HCT116 (cell line): ENCODE measurements around the gene LPAR2. TPM values are rescaled to one million over a fixed set of nuclear protein-coding genes. Genes with fewer than 3 reads are reported as not detected.

Experiments
- ATAC-seq: fragments of 200-7000 bp; cut with Tn5 transposase; 2 replicates; pipeline ENCODE4 v1.9.1; 2020; ENCODE audit warnings: mild to moderate bottlenecking, moderate library complexity
- BruUV-seq: library from RNA; stranded (reverse); fragments of 400-500 nt; replicated peaks from 2 replicates; lab custom pipeline; 2021; lab: Mats Ljungman, UMichigan
- CTCF ChIA-PET: fragments of 300-600 bp; sonication (Branson Sonifier 250); formaldehyde crosslinking; loops from one replicate; lab custom pipeline; 2021; ENCODE audit warnings: antibody characterized with exemption; lab: Charles Lee
- POLR2A ChIA-PET: fragments of 300-600, 350-600 bp; sonication (Branson Sonifier 250); formaldehyde crosslinking; loops from one replicate; lab custom pipeline; 2021; ENCODE audit warnings: antibody characterized with exemption; lab: Charles Lee
- RAD21 ChIA-PET, 2 experiments: fragments of 300-600 bp; sonication (Branson Sonifier 250); formaldehyde crosslinking; loops; one replicate each; lab custom pipeline; 2023; ENCODE audit warnings: low total read pairs in 2 of 2; ENCODE audit not compliant: uncharacterized antibody in 2 of 2, unreplicated experiment in 2 of 2, low non-redundant PET in 1 of 2; lab: Charles Lee
- DNase-seq: peaks from one replicate; pipeline ENCODE4 v3.0.0-alpha.2; 2010; ENCODE audit warnings: low read depth, low spot score
- H2AFZ ChIP-seq: fragments of 200-600 bp; shearing (Covaris generic), sonication (generic); 2 replicates; pipeline ENCODE4 v1.6.1; 2017; ENCODE audit warnings: low read depth, mixed run types, mixed read lengths, antibody characterized with exemption, low read length; ENCODE audit not compliant: poor library complexity, severe bottlenecking
- H3K27ac ChIP-seq: 2 replicates; pipeline ENCODE4 v1.5.1; 2012; ENCODE audit warnings: low read depth, low read length
- H3K27me3 ChIP-seq: fragments of 200-600 bp; sonication (generic); 2 replicates; pipeline ENCODE4 v1.6.1; 2016; ENCODE audit warnings: mixed run types, low read length, mixed read lengths; ENCODE audit not compliant: insufficient read depth
- H3K36me3 ChIP-seq, 2 experiments: fragments of 200-500 bp in 1 of 2; fragments of 200-600 bp in 1 of 2; sonication (Bioruptor generic) in 1 of 2; sonication (generic) in 1 of 2; 2 replicates each; pipeline versions ENCODE4 v1.5.1 to v1.6.1; 2014 to 2016; ENCODE audit warnings: low read length in 2 of 2, inconsistent platforms in 1 of 2, mixed read lengths in 1 of 2, mixed run types in 1 of 2; ENCODE audit not compliant: insufficient read depth in 2 of 2, control insufficient read depth in 1 of 2
- H3K4me1 ChIP-seq, 2 experiments: fragments of 200-600 bp in 1 of 2; sonication (generic) in 1 of 2; 2 replicates each; pipeline versions ENCODE4 v1.5.1 to v1.6.1; 2012 to 2017; ENCODE audit warnings: low read length in 2 of 2, inconsistent platforms in 1 of 2, mild to moderate bottlenecking in 1 of 2, mixed read lengths in 1 of 2, mixed run types in 1 of 2, moderate library complexity in 1 of 2; ENCODE audit not compliant: insufficient read depth in 2 of 2, control insufficient read depth in 1 of 2
- H3K4me2 ChIP-seq: fragments of 200-600 bp; sonication (generic); 2 replicates; pipeline ENCODE4 v1.6.1; 2017; ENCODE audit warnings: mixed run types, low read length, mixed read lengths
- H3K4me3 ChIP-seq, 2 experiments: fragments of 200-600 bp in 1 of 2; sonication (generic) in 1 of 2; replicated peaks in 1 of 2; 2 replicates each; pipeline ENCODE4 v1.5.1; 2011 to 2016; ENCODE audit warnings: low read length in 2 of 2, control low read depth in 1 of 2, low read depth in 1 of 2, mild to moderate bottlenecking in 1 of 2, mixed read lengths in 1 of 2, mixed run types in 1 of 2
- H3K79me2 ChIP-seq: fragments of 200-600 bp; sonication (generic); 2 replicates; pipeline ENCODE4 v1.6.1; 2017; ENCODE audit warnings: mild to moderate bottlenecking, mixed run types, low read length, moderate library complexity, mixed read lengths; ENCODE audit not compliant: insufficient read depth
- H3K9ac ChIP-seq: fragments of 200-600 bp; sonication (generic); 2 replicates; pipeline ENCODE4 v1.6.1; 2016; ENCODE audit warnings: low read length, mixed read lengths
- H3K9me2 ChIP-seq: fragments of 200-600 bp; sonication (generic), shearing (Covaris generic); 2 replicates; pipeline ENCODE4 v1.6.1; 2017; ENCODE audit warnings: mixed run types, mild to moderate bottlenecking, moderate library complexity; ENCODE audit not compliant: insufficient read depth
- H3K9me3 ChIP-seq, 2 experiments: fragments of 200-500 bp in 1 of 2; fragments of 200-600 bp in 1 of 2; sonication (Bioruptor generic) in 1 of 2; sonication (generic) in 1 of 2; 2 replicates each; pipeline ENCODE4 v1.6.1; 2014 to 2017; ENCODE audit warnings: low read length in 2 of 2, mixed read lengths in 2 of 2, inconsistent platforms in 1 of 2, low read depth in 1 of 2, mild to moderate bottlenecking in 1 of 2, mixed run types in 1 of 2, moderate library complexity in 1 of 2; ENCODE audit not compliant: control insufficient read depth in 1 of 2, insufficient read depth in 1 of 2
- H4K20me1 ChIP-seq: fragments of 200-600 bp; sonication (generic), shearing (Covaris generic); 2 replicates; pipeline ENCODE4 v1.6.1; 2017; ENCODE audit warnings: mixed run types, mild to moderate bottlenecking, moderate library complexity; ENCODE audit not compliant: insufficient read depth
- CEBPB ChIP-seq: IDR thresholded peaks from 2 replicates; pipeline ENCODE4 v1.6.1; 2012; ENCODE audit warnings: low read depth
- EGR1 ChIP-seq: IDR thresholded peaks from 2 replicates; pipeline ENCODE4 v1.6.1; 2012; ENCODE audit warnings: low read depth
- ELF1 ChIP-seq: IDR thresholded peaks from 2 replicates; pipeline ENCODE4 v1.6.1; 2012; ENCODE audit warnings: low read depth, borderline replicate concordance
- EZH2 ChIP-seq: fragments of 200-600 bp; sonication (generic); IDR thresholded peaks from 2 replicates; pipeline ENCODE4 v1.6.1; 2017; ENCODE audit warnings: antibody characterized with exemption, mixed run types
- FOSL1 ChIP-seq: IDR thresholded peaks from 2 replicates; pipeline ENCODE4 v1.6.1; 2012; ENCODE audit warnings: low read depth
- JUND ChIP-seq: IDR thresholded peaks from 2 replicates; pipeline ENCODE4 v1.6.1; 2012
- POLR2A ChIP-seq: IDR thresholded peaks from 2 replicates; pipeline ENCODE4 v1.7.0; 2011; ENCODE audit warnings: borderline replicate concordance; ENCODE audit not compliant: insufficient read depth, insufficient read length; ENCODE audit errors: extremely low read depth
- POLR2AphosphoS5 ChIP-seq: IDR thresholded peaks from 2 replicates; pipeline ENCODE4 v1.6.1; 2011; ENCODE audit warnings: mild to moderate bottlenecking, low read depth, low read length, moderate library complexity
- SIN3A ChIP-seq: IDR thresholded peaks from 2 replicates; pipeline ENCODE4 v1.6.1; 2012; ENCODE audit warnings: low read depth
- SP1 ChIP-seq: IDR thresholded peaks from 2 replicates; pipeline ENCODE4 v1.6.1; 2012; ENCODE audit warnings: low read depth
- TCF7L2 ChIP-seq: IDR thresholded peaks from 2 replicates; pipeline ENCODE4 v1.7.0; 2011; ENCODE audit warnings: borderline replicate concordance, inconsistent platforms; ENCODE audit not compliant: insufficient read depth, insufficient read length; ENCODE audit errors: extremely low read depth
- YY1 ChIP-seq: IDR thresholded peaks from 2 replicates; pipeline ENCODE4 v1.6.1; 2011; ENCODE audit warnings: low read length, low read depth, moderate library complexity, mild to moderate bottlenecking; ENCODE audit not compliant: insufficient replicate concordance; ENCODE audit errors: extremely low read depth
- intact Hi-C: fragments of 100-400 bp; cut with micrococcal nuclease; formaldehyde crosslinking; loops from 2 replicates; pipeline ENCODE4 v1.10.0; 2022
- total RNA-seq: library from RNA; stranded (reverse); gene quantifications from one replicate; pipeline ENCODE4 v1.2.1, GENCODE V29; 2021; ENCODE audit not compliant: unreplicated experiment
- TF ChIP-seq, protein P1 (sequence below): IDR thresholded peaks from 2 replicates; pipeline ENCODE4 v1.6.1; 2011; ENCODE audit warnings: mild to moderate bottlenecking, low read length, moderate library complexity; ENCODE audit not compliant: insufficient replicate concordance; ENCODE audit errors: extremely low read depth
- TF ChIP-seq, protein P2 (sequence below): IDR thresholded peaks from 2 replicates; pipeline ENCODE4 v1.6.1; 2012
- TF ChIP-seq, protein P3 (sequence below): IDR thresholded peaks from 2 replicates; pipeline ENCODE4 v1.6.1; 2012

The LPAR2 gene
- total RNA-seq, 1 experiment from 2014 or later: 28.2 TPM

DNA sequence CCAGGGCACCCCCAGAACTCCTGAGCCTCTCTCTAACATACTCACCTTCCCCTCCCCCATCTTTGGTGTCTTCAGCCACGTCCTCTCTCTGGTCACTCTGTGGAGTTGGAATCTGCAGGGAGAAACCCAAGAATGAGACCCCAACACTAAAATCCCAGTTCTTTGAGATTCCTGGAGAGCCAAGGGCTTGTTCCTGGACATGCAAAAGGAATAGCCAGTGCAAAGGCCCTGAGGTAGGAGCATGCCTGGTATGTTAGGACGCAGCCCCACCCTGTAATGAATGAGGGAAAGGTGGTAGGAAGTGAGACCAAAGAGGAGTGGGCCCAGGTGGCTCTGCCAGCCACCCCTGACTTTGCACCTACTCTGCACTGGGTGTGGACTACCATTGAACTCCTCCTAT, 2.4 kb upstream of the LPAR2 start:
- Histone ChIP-seq H3K36me3 (peaks cover 5 to 17% of the 10 kb centered on the region in 2 experiments; a peak in 3 of 4 replicates), H3K4me1 (peaks cover 4 to 22% of the 10 kb centered on the region in 2 experiments), H3K9me3 (no peaks in the 10 kb centered on the region), H3K79me2 (peaks cover 10% of the 10 kb centered on the region; the same call in 1 of the 2 replicates), H2AFZ (no peak overlapping the region), H4K20me1 (no peaks in the 10 kb centered on the region), H3K27ac (no peak overlapping the region), H3K4me2 (no peak overlapping the region), H3K27me3 (no peaks in the 10 kb centered on the region), H3K4me3 (no peak overlapping the region), H3K9me2 (no peaks in the 10 kb centered on the region), H3K9ac (no peak overlapping the region)
- ChIA-PET RAD21 (no interaction called here), CTCF (no interaction called here), POLR2A (no interaction called here)
- no peak for ATAC-seq
- intact Hi-C loops: no loop called here
- TF ChIP-seq, protein P1, sequence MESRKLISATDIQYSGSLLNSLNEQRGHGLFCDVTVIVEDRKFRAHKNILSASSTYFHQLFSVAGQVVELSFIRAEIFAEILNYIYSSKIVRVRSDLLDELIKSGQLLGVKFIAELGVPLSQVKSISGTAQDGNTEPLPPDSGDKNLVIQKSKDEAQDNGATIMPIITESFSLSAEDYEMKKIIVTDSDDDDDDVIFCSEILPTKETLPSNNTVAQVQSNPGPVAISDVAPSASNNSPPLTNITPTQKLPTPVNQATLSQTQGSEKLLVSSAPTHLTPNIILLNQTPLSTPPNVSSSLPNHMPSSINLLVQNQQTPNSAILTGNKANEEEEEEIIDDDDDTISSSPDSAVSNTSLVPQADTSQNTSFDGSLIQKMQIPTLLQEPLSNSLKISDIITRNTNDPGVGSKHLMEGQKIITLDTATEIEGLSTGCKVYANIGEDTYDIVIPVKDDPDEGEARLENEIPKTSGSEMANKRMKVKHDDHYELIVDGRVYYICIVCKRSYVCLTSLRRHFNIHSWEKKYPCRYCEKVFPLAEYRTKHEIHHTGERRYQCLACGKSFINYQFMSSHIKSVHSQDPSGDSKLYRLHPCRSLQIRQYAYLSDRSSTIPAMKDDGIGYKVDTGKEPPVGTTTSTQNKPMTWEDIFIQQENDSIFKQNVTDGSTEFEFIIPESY: no peak
- TF ChIP-seq POLR2A: no peak
- TF ChIP-seq TCF7L2: no peak
- no peak for TF ChIP-seq FOSL1
- TF ChIP-seq EZH2: no peak
- no peak for TF ChIP-seq JUND
- no peak for TF ChIP-seq EGR1
- TF ChIP-seq POLR2AphosphoS5: no peak
- TF ChIP-seq, protein P2, sequence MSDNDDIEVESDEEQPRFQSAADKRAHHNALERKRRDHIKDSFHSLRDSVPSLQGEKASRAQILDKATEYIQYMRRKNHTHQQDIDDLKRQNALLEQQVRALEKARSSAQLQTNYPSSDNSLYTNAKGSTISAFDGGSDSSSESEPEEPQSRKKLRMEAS: no peak
- TF ChIP-seq, protein P3, sequence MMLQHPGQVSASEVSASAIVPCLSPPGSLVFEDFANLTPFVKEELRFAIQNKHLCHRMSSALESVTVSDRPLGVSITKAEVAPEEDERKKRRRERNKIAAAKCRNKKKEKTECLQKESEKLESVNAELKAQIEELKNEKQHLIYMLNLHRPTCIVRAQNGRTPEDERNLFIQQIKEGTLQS: no peak
- TF ChIP-seq ELF1: no peak
- TF ChIP-seq SIN3A: no peak
- no peak for TF ChIP-seq SP1
- TF ChIP-seq CEBPB: no peak
- no peak for TF ChIP-seq YY1
- DNase-seq: no peak
- no TSS peak for BruUV-seq
